ENCODE measurements around the gene STK35. TPM values are rescaled to one million over a fixed set of nuclear protein-coding genes. Genes with fewer than 3 reads are reported as not detected.

The STK35 gene
- total and polyA plus RNA-seq, 2 of the 13 experiments (the other 11 are each of a cell fraction or from before 2014, with no cell fraction given), result 27.4 to 29.8 TPM

DNA sequence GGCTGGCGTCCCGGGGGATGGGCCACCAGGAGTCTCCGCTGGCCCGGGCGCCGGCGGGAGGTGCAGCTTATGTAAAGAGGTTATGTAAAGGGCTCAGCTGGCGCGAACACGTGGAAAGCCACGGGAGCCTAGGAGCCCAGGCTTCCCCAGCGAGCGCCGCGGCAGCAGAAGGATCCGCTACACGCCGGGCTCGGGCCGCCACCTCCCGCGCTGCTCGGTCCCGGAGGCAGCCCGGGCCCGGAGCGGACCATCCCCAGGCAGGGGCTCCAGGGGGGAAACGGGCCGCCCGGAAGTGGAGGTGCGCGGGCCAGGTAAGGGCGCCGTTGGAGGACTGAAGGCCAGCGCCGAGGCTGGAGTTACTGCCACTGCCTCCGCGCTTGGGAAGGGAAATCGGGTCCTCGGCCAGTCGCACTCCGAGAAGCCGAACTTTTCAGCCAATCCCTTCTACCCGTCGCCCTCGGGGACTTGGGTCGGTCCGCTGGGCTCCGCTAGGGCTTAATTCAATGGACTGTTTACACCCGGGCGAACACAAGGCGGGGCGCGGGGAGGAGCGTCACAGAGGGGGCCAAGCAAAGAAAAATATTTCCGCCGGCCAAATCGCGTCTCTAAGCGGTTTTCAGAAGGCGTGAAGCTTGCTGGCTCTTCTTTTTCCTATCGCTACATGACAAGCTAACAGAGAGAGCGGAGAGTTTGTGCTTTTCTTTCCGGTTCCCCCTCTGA lies 398 bp downstream of the STK35 start (continued):
- TF ChIP-seq ZNF780A (CRISPR knock-in tag; IDR thresholded peaks at IDR 0.05) (peak; percentile 90; the same call in 1 of the 2 replicates), PHB2 (IDR thresholded peaks at IDR 0.05; ENCODE audit: partially characterized antibody) (no peak), MYNN (CRISPR knock-in tag; IDR thresholded peaks at IDR 0.05; ENCODE audit: low read depth) (peak; percentile 37; the same call in 1 of the 2 replicates), PHF20 (CRISPR knock-in tag; IDR thresholded peaks at IDR 0.05) (peak; percentile 84), FOXC1 (CRISPR knock-in tag; IDR thresholded peaks at IDR 0.05; ENCODE audit: borderline replicate concordance) (peak; percentile 90; the same call in 1 of the 2 replicates), ZNF839 (CRISPR knock-in tag; IDR thresholded peaks at IDR 0.05; ENCODE audit: borderline replicate concordance) (peak; percentile 75; the same call in 1 of the 2 replicates), SP2 (CRISPR knock-in tag; IDR thresholded peaks at IDR 0.05) (peak; percentile 49), ZMYM3 (CRISPR knock-in tag; IDR thresholded peaks at IDR 0.05) (peak; percentile 59; the same call in 1 of the 2 replicates), ZNF724P (CRISPR knock-in tag; IDR thresholded peaks at IDR 0.05; ENCODE audit: borderline replicate concordance) (peak; percentile 86; the same call in 1 of the 2 replicates), RXRA (CRISPR knock-in tag; IDR thresholded peaks at IDR 0.05) (peak; percentile 86), SMAD1 (CRISPR knock-in tag; IDR thresholded peaks at IDR 0.05; ENCODE audit: borderline replicate concordance, low read depth) (peak; percentile 94), ERF (CRISPR knock-in tag; IDR thresholded peaks at IDR 0.05) (peak; percentile 94), ZNF468 (CRISPR knock-in tag; IDR thresholded peaks at IDR 0.05) (0 out of 2 replicates have a peak, but pooled peaks have one; percentile 86), ZNF343 (CRISPR knock-in tag; IDR thresholded peaks at IDR 0.05) (peak; percentile 88; the same call in 1 of the 2 replicates), ZNF83 (CRISPR knock-in tag; IDR thresholded peaks at IDR 0.05; ENCODE audit: borderline replicate concordance) (peak; percentile 82; the same call in 1 of the 2 replicates), ATF7-NPFF (CRISPR knock-in tag; IDR thresholded peaks at IDR 0.05; ENCODE audit: low read depth) (peak; percentile 98)
- TF ChIP-seq, protein P1, sequence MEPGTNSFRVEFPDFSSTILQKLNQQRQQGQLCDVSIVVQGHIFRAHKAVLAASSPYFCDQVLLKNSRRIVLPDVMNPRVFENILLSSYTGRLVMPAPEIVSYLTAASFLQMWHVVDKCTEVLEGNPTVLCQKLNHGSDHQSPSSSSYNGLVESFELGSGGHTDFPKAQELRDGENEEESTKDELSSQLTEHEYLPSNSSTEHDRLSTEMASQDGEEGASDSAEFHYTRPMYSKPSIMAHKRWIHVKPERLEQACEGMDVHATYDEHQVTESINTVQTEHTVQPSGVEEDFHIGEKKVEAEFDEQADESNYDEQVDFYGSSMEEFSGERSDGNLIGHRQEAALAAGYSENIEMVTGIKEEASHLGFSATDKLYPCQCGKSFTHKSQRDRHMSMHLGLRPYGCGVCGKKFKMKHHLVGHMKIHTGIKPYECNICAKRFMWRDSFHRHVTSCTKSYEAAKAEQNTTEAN (CRISPR knock-in tag; conservative IDR thresholded peaks at IDR 0.05), result peak; percentile 68; the same call in 1 of the 2 replicates
- TF ChIP-seq, protein P2, sequence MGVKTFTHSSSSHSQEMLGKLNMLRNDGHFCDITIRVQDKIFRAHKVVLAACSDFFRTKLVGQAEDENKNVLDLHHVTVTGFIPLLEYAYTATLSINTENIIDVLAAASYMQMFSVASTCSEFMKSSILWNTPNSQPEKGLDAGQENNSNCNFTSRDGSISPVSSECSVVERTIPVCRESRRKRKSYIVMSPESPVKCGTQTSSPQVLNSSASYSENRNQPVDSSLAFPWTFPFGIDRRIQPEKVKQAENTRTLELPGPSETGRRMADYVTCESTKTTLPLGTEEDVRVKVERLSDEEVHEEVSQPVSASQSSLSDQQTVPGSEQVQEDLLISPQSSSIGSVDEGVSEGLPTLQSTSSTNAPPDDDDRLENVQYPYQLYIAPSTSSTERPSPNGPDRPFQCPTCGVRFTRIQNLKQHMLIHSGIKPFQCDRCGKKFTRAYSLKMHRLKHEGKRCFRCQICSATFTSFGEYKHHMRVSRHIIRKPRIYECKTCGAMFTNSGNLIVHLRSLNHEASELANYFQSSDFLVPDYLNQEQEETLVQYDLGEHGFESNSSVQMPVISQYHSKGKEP (CRISPR knock-in tag; IDR thresholded peaks at IDR 0.05), result no peak
- TF ChIP-seq, protein P3, sequence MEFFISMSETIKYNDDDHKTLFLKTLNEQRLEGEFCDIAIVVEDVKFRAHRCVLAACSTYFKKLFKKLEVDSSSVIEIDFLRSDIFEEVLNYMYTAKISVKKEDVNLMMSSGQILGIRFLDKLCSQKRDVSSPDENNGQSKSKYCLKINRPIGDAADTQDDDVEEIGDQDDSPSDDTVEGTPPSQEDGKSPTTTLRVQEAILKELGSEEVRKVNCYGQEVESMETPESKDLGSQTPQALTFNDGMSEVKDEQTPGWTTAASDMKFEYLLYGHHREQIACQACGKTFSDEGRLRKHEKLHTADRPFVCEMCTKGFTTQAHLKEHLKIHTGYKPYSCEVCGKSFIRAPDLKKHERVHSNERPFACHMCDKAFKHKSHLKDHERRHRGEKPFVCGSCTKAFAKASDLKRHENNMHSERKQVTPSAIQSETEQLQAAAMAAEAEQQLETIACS (CRISPR knock-in tag; IDR thresholded peaks at IDR 0.05), result peak; percentile 59; the same call in 1 of the 2 replicates
- TF ChIP-seq, protein P4, sequence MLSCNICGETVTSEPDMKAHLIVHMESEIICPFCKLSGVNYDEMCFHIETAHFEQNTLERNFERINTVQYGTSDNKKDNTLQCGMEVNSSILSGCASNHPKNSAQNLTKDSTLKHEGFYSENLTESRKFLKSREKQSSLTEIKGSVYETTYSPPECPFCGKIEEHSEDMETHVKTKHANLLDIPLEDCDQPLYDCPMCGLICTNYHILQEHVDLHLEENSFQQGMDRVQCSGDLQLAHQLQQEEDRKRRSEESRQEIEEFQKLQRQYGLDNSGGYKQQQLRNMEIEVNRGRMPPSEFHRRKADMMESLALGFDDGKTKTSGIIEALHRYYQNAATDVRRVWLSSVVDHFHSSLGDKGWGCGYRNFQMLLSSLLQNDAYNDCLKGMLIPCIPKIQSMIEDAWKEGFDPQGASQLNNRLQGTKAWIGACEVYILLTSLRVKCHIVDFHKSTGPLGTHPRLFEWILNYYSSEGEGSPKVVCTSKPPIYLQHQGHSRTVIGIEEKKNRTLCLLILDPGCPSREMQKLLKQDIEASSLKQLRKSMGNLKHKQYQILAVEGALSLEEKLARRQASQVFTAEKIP (CRISPR knock-in tag; IDR thresholded peaks at IDR 0.05; ENCODE audit: borderline replicate concordance), result peak; percentile 96

Data from HepG2 (cell line).